Endothelial cell of umbilical vein (primary cell): ENCODE measurements around the gene PRKAR1A. TPM values are rescaled to one million over a fixed set of nuclear protein-coding genes. Genes with fewer than 3 reads are reported as not detected.

Experiments
- BruUV-seq: library from RNA; stranded (reverse); fragments of 400-500 nt; replicated peaks from 2 replicates; lab custom pipeline; 2021; lab: Mats Ljungman, UMichigan
- CTCF ChIA-PET: fragments of 300-600, 350-600 bp; sonication (Branson Sonifier 250); formaldehyde crosslinking; loops from one replicate; lab custom pipeline; 2021; ENCODE audit warnings: antibody characterized with exemption, inconsistent platforms; lab: Charles Lee
- POLR2A ChIA-PET: fragments of 300-600, 350-600 bp; sonication (Branson Sonifier 250); formaldehyde crosslinking; loops from one replicate; lab custom pipeline; 2021; ENCODE audit warnings: antibody characterized with exemption, inconsistent platforms; lab: Charles Lee
- DNase-seq: peaks from one replicate; pipeline ENCODE4 v3.0.0-alpha.2; 2011; ENCODE audit warnings: low read depth, low spot score
- FAIRE-seq: peaks from 2 replicates; lab custom pipeline; 2011; peaks lifted over from hg19 to GRCh38; lab: Jason Lieb, UNC
- H2AFZ ChIP-seq: 2 replicates; pipeline ENCODE4 v1.6.0; 2012; ENCODE audit warnings: low read depth, low read length, control low read depth, inconsistent platforms
- H3K27ac ChIP-seq: 2 replicates; pipeline ENCODE4 v1.5.1; 2011; ENCODE audit warnings: low read depth, mild to moderate bottlenecking, control low read depth, low read length, moderate library complexity; ENCODE audit not compliant: insufficient read depth
- H3K27me3 ChIP-seq, 2 experiments: 2 replicates each; pipeline versions ENCODE4 v1.6.0 to v1.6.1; 2011; ENCODE audit warnings: low read length in 2 of 2, mixed read lengths in 1 of 2; ENCODE audit not compliant: control insufficient read depth in 2 of 2, insufficient read depth in 2 of 2
- H3K36me3 ChIP-seq, 2 experiments: 2 replicates in 1 of 2; 3 replicates in 1 of 2; pipeline ENCODE4 v1.5.1; 2011; ENCODE audit warnings: low read length in 2 of 2, mild to moderate bottlenecking in 1 of 2, moderate library complexity in 1 of 2; ENCODE audit not compliant: control insufficient read depth in 2 of 2, insufficient read depth in 2 of 2; ENCODE audit errors: extremely low read depth in 1 of 2
- H3K4me1 ChIP-seq: 3 replicates; pipeline ENCODE4 v1.5.1; 2011; ENCODE audit warnings: mild to moderate bottlenecking, low read length; ENCODE audit not compliant: control insufficient read depth, insufficient read depth; ENCODE audit errors: extremely low read depth
- H3K4me2 ChIP-seq: 2 replicates; pipeline ENCODE4 v1.6.1; 2011; ENCODE audit warnings: low read length, control low read depth, mixed read lengths; ENCODE audit not compliant: insufficient read depth
- H3K4me3 ChIP-seq, 3 experiments: fragments of 200-600 bp in 1 of 3; sonication (generic), shearing (Covaris generic) in 1 of 3; replicated peaks in 1 of 3; 2 replicates each; pipeline ENCODE4 v1.5.1; 2011 to 2016; ENCODE audit warnings: control low read depth in 3 of 3, low read length in 3 of 3, mild to moderate bottlenecking in 2 of 3, inconsistent platforms in 1 of 3, low read depth in 1 of 3, moderate library complexity in 1 of 3; ENCODE audit not compliant: insufficient read depth in 1 of 3
- H3K79me2 ChIP-seq: 2 replicates; pipeline ENCODE4 v1.6.0; 2012; ENCODE audit warnings: low read length, inconsistent platforms; ENCODE audit not compliant: control insufficient read depth, insufficient read depth
- H3K9ac ChIP-seq: replicated peaks from 2 replicates; pipeline ENCODE3; 2011; ENCODE audit warnings: low read length, control low read depth; ENCODE audit not compliant: insufficient read depth; ENCODE audit errors: extremely low read depth
- H3K9me1 ChIP-seq: replicated peaks from 3 replicates; pipeline ENCODE4 v1.6.0; 2011; ENCODE audit warnings: mild to moderate bottlenecking, low read length; ENCODE audit not compliant: control insufficient read depth, insufficient read depth; ENCODE audit errors: extremely low read depth
- H3K9me3 ChIP-seq: replicated peaks from 2 replicates; pipeline ENCODE4 v1.5.1; 2012; ENCODE audit warnings: low read length, inconsistent platforms; ENCODE audit not compliant: control insufficient read depth, insufficient read depth
- H4K20me1 ChIP-seq: replicated peaks from 2 replicates; pipeline ENCODE3; 2011; ENCODE audit warnings: mild to moderate bottlenecking, low read length; ENCODE audit not compliant: control insufficient read depth, insufficient read depth; ENCODE audit errors: extremely low read depth
- CTCF ChIP-seq, 2 donors: IDR thresholded peaks; 1 replicate in 1 of 2; 2 replicates in 1 of 2; pipeline ENCODE4 v1.5.1; 2011; ENCODE audit warnings: low read length in 2 of 2, mild to moderate bottlenecking in 2 of 2, moderate library complexity in 2 of 2, control low read depth in 1 of 2, inconsistent platforms in 1 of 2, low read depth in 1 of 2; ENCODE audit not compliant: insufficient read depth in 1 of 2; ENCODE audit errors: extremely low read depth in 1 of 2
- EZH2 ChIP-seq: IDR thresholded peaks from 2 replicates; pipeline ENCODE4 v1.6.1; 2012; ENCODE audit warnings: borderline replicate concordance, low read depth, mild to moderate bottlenecking, moderate library complexity, low read length, inconsistent platforms; ENCODE audit not compliant: severe bottlenecking
- FOS ChIP-seq: IDR thresholded peaks from 2 replicates; pipeline ENCODE4 v1.6.1; 2011; ENCODE audit warnings: mild to moderate bottlenecking, low read length, moderate library complexity, borderline replicate concordance; ENCODE audit not compliant: insufficient read depth
- GATA2 ChIP-seq: IDR thresholded peaks from 2 replicates; pipeline ENCODE4 v1.7.0; 2011; ENCODE audit warnings: low read depth, mild to moderate bottlenecking, moderate library complexity, mixed read lengths, low read length; ENCODE audit not compliant: insufficient read length, insufficient read depth
- JUN ChIP-seq: IDR thresholded peaks from 2 replicates; pipeline ENCODE4 v1.6.1; 2011; ENCODE audit warnings: borderline replicate concordance, low read depth; ENCODE audit not compliant: insufficient read length, insufficient read depth
- MAX ChIP-seq: IDR thresholded peaks from 2 replicates; pipeline ENCODE4 v1.6.1; 2011; ENCODE audit not compliant: insufficient read depth, insufficient read length
- MYC ChIP-seq: IDR thresholded peaks from one replicate; pipeline ENCODE4 v1.6.1; 2011; ENCODE audit warnings: mild to moderate bottlenecking, low read depth, low read length
- POLR2A ChIP-seq: IDR thresholded peaks from 2 replicates; pipeline ENCODE4 v1.6.1; 2012; ENCODE audit warnings: low read depth, mild to moderate bottlenecking, control low read depth, low read length
- POLR2AphosphoS5 ChIP-seq: IDR thresholded peaks from 2 replicates; pipeline ENCODE4 v1.6.1; 2012; ENCODE audit warnings: low read depth, mild to moderate bottlenecking, control low read depth, low read length, moderate library complexity; ENCODE audit not compliant: insufficient read depth
- dilution Hi-C: fragments of 300-500 bp; cut with MboI; formaldehyde crosslinking; loops from one replicate; pipeline ENCODE4 v1.15.0; 2019; ENCODE audit warnings: low sequenced_read_pairs; ENCODE audit not compliant: extremely low pct_ligation_motif_present
- intact Hi-C: fragments of 100-400 bp; cut with micrococcal nuclease; formaldehyde crosslinking; loops from one replicate; pipeline ENCODE4 v1.10.0; 2022
- polyA plus RNA-seq, 4 experiments: library from polyadenylated mRNA; depleted of rRNA in 3 of 4; stranded (reverse) in 3 of 4; unstranded in 1 of 4; fragments of >200 nt; gene quantifications; 2 replicates each; pipeline versions ENCODE4 v1.2.1 to v1.2.3, GENCODE V29; 2011 to 2012; ENCODE audit warnings: missing spikeins in 1 of 4
- total RNA-seq: library from RNA; stranded (reverse); gene quantifications from 2 replicates; pipeline ENCODE4 v1.2.3, GENCODE V29; 2021

Gene PRKAR1A
- total and polyA plus RNA-seq, 2 donors (not counting 3 experiments of a cell fraction or from before 2014, with no cell fraction given) = 92.0 to 257 TPM

- CTCF ChIA-PET = no interaction called here
- FAIRE-seq = no peak
- POLR2A ChIA-PET = no interaction called here
- Histone ChIP-seq H3K79me2 (no peaks in the 10 kb centered on the region), H4K20me1 (no peaks in the 10 kb centered on the region), H3K4me3 (no peak overlapping the region), H3K9ac (no peak overlapping the region), H3K27ac (no peak overlapping the region), H3K4me2 (no peak overlapping the region), H3K9me3 (no peaks in the 10 kb centered on the region), H3K36me3 (no peaks in the 10 kb centered on the region), H3K4me1 (no peaks in the 10 kb centered on the region), H3K27me3 (no peaks in the 10 kb centered on the region), H2AFZ (no peak overlapping the region), H3K9me1 (no peaks in the 10 kb centered on the region)
- dilution Hi-C loops (no loop called here), intact Hi-C loops (no loop called here)
- no TSS peak for BruUV-seq
- DNase-seq = no peak
- TF ChIP-seq POLR2A = no peak
- no peak for TF ChIP-seq POLR2AphosphoS5
- no peak for TF ChIP-seq JUN
- TF ChIP-seq MYC = no peak
- no peak for TF ChIP-seq GATA2
- TF ChIP-seq MAX = no peak
- TF ChIP-seq EZH2 = no peak
- TF ChIP-seq CTCF (IDR thresholded peaks at IDR 0.05; ENCODE audit: extremely low read depth in 1 of 2, insufficient read depth in 1 of 2, low read depth in 1 of 2, low read length in 2 of 2) = no peak
- no peak for TF ChIP-seq FOS
These were observed 61.1 kb downstream of the PRKAR1A start for GRCh38 chr17:68573338-68573737.
